NOMO-1 treated with dmso at 0.1 percent for 144 hours (cell line): ENCODE data around the gene CSNK1G1.
"Not testable (repeated sequence)": the region's sequence is repeated elsewhere in the genome, so short reads cannot be mapped to it uniquely, and the experiment has no call there.

ENCODE experiments used
- DNase-seq: peaks from one replicate; lab custom pipeline; 2025; ENCODE audit not compliant: unreplicated experiment; lab: John Stamatoyannopoulos, UW

CSNK1G1 gene

DNA sequence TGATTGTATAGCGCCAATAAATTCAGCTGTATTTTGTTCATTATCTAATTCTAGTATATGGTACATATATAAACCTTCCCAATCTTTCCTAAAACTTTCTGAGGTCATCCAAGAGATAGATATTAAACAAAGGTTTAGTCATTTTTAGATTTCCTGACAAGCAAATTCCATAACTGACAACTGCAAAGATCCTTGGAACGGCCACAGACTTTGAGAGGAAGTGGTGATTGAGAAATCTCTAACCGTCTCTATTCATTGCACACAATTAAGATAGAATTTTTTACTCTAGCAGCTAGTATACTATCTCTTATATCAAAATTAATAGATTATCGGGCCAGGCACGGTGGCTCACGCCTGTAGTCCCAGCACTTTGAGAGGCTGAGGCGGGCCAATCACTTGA, 4.7 kb downstream of the CSNK1G1 start:
- DNase-seq: no peak

GRCh38 chr15:64349375-64349774, 6.6 kb downstream of the CSNK1G1 start:
- no peak for DNase-seq

DNA sequence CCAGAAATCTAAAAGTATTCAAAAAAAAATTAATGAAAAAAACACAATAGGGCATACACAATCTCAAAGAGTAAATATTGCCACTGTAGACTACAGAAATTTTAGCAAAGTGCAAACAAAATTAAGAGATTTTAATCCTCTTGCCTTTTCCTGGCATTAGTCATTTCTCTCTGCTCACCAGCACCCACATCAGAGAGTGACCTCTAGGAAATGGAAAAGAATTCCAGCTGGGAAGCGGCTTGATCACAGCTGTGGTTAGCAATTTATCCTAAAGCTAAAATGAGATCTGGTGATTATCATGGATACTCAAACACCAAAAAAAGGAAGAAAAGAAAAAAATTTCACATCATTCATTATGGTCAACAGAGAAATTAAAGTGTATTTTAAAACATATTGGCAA, 7.5 kb downstream of the CSNK1G1 start:
- DNase-seq: no peak

- not testable (repeated sequence) for DNase-seq
Observed at GRCh38 chr15:64346242-64346641, 9.7 kb downstream of the CSNK1G1 start.

DNA sequence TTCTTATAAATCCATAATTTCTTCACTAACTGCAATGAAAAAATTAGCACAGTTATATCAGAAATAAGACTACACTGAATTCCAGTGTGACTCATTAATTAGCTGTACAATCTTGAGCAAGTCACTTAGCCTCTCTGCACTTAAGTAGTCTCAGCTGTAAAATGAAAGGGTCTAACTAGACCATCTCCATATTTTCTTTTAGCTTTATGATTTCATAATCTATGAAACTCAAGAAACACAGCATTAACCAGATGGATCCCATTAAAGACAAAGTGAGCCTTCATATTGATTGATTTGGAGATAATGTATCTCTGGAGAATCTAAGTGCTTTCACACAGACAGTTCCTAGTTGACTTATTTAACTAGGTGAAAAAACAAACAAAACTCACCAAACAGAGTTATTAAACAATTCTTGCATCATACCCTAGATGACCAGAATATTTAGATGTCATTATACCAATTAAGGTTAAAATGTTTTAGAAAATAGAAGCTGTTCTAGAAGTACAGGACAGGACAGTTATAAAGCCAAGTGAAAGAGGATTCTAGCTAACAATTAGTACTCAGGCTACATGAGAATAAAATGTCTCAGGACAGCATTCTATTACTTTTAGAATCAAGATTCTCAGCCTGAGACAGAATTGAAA, 11.2 kb downstream of the CSNK1G1 start:
- DNase-seq: no peak

DNA sequence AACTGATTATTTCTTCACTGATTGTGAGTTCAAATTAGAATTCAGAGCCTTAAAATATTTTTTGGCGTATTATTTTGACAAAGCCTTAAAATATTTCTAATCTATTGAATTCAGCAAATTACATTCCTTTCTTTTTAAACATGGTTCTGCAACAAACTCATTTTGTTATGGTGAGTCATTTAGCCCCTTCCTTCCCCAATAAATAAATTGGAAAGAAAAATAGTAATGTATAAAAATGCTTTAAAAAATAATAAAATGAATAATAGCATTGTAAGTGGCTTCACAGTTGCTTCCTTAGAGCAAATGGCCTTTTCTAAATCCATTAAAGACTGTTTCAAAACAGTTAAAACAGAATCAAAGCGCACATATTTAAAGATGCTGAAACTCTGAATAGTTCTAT, 12.1 kb downstream of the CSNK1G1 start:
- no peak for DNase-seq

DNA sequence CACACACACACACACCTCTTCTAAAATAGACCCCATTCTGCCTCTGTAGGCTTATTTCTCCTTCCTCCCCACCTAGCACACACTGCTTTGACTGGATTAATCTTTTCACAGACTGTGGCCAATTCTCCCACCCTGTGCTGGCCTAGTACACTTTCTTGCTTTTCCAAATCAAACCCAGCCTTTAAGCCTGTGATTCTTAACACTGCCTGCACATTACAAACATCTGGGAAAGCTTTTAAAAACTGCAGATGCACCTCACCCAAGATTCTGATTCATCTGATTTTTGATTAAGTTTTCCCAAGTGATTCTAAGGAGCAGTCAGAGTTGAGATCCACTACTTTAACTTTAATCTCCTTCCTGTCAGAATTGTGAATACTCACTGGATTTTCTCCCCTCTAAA, 12.8 kb downstream of the CSNK1G1 start:
- DNase-seq: no peak

GRCh38 chr15:64341961-64342360, 14.0 kb downstream of the CSNK1G1 start:
- DNase-seq: no peak

- DNase-seq: no peak
Observed at GRCh38 chr15:64340355-64340754, 15.6 kb downstream of the CSNK1G1 start.

- DNase-seq: no peak
Observed at GRCh38 chr15:64337761-64338160, 18.2 kb downstream of the CSNK1G1 start.

DNA sequence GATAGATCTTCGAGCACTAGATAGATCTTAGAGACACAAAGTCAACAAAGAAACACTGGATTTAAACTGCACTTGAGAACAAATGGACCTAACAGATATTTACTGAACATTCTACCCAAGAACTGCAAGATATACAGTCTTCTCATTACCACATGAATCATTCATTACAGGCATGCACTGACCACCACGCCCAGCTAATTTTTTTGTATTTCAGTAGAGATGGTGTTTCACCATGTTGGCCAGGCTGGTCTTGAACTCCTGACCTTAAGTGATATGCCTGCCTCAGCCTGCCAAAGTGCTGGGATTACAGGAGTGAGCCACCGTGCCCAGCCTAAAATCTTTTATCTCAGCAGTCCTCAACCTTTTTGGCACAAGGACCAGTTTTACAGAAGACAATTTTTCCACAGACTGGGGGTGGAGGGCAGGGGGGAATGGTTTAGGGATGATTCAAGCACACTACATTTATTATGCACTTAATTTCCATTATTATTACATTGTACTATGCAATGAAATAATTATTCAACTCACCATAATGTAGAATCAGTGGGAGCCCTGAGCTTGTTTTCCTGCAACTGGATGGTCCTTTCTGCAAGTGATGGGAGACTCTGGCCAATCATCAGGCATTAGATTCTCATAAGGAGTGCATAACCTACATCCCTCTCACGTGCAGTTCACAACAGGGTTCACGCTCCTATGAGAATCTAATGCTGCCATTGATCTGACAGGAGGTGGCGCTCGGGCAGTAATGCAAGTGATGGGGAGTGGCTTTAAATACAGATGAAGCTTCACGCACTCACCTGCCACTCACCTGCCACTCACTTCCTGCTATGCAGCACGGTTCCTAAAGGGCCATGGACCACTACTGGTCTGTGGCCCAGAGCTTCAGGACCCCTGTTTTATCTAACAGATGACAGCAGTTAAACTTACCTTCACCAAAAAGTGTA, 21.7 kb downstream of the CSNK1G1 start:
- DNase-seq: no peak

- no peak for DNase-seq
Observed at GRCh38 chr15:64333516-64333915, 22.5 kb downstream of the CSNK1G1 start.

DNA sequence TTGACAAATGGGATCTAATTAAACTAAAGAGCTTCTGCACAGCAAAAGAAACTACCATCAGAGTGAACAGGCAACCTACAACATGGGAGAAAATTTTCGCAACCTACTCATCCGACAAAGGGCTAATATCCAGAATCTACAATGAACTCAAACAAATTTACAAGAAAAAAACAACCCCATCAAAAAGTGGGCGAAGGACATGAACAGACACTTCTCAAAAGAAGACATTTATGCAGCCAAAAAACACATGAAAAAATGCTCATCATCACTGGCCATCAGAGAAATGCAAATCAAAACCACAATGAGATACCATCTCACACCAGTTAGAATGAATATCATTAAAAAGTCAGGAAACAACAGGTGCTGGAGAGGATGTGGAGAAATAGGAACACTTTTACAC, 24.3 kb downstream of the CSNK1G1 start:
- DNase-seq: not testable (repeated sequence)

DNA sequence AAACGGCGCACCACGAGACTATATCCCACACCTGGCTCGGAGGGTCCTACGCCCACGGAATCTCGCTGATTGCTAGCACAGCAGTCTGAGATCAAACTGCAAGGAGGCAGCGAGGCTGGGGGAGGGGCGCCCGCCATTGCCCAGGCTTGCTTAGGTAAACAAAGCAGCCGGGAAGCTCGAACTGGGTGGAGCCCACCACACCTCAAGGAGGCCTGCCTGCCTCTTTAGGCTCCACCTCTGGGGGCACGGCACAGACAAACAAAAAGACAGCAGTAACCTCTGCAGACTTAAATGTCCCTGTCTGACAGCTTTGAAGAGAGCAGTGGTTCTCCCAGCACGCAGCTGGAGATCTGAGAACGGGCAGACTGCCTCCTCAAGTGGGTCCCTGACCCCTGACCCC, 29.0 kb downstream of the CSNK1G1 start:
- not testable (repeated sequence) for DNase-seq

- not testable (repeated sequence) for DNase-seq
Observed at GRCh38 chr15:64326458-64326857, 29.5 kb downstream of the CSNK1G1 start.

DNA sequence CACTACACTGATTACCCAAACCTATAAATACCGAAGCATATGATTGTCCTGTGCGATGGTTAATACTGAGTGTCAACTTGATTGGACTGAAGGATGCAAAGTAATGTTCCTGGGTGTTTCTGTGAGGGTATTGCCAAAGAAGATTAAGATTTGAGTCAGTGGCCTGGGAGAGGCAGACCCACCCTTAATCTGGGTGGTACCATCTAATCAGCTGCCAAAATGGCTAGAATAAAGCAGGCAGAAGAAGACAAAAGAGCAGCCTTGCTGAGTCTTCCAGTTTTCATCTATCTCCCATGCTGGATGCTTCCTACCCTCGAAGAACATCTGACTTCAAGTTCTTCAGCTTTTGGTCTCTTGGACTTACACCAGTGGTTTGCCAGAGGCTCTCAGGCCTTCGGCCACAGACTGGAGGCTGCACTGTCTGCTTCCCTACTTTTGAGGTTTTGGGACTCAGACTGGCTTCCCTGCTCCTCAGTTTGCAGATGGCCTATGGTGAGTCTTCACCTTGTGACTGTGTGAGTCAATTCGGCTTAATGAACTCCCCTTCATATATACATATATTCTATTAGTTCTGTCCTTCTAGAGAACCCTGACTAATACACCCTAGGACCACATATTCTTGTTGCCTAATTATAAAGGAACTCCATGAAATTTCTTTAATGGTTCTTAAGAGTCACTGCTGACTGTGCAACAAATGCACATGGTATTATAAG, 31.7 kb downstream of the CSNK1G1 start:
- no peak for DNase-seq

GRCh38 chr15:64315216-64315615, 40.8 kb downstream of the CSNK1G1 start:
- no peak for DNase-seq

- no peak for DNase-seq
Observed at GRCh38 chr15:64314456-64314855, 41.5 kb downstream of the CSNK1G1 start.

DNA sequence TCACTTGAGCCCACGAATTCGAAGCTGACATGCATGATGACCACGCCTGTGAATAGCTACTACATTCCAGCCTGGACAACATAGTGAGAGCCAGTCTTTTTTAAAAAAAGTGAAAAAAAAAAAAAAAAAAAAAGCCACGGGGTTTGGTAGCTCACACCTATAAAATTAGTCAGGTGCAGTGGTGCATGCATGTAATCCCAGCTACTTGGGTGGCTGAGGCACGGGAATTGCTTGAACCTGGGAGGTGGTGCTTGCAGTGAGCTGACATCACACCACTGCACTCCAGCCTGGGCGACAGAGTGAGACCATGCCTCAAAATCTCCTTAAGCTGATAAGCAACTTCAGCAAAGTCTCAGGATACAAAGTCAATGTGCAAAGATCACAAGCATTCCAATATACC, 44.4 kb downstream of the CSNK1G1 start:
- no peak for DNase-seq

DNA sequence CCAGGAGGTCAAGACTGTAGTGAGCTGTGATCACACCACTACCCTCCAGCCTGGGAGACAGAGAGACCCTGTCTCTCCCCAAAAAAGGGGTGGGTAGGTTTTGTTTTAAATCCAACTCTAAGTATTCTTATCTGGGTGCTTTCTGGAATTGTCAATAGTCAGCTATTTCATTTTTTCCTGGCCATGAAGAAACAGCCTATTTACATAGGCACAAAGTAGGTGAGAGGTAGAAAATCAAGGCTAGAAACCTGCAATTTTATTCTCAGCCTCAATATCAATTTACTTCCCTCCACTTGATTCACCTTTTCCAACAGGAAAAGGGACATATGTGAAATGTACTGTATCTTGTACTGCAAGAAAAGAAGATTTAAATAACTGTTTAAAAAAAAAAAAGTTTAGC, 45.9 kb downstream of the CSNK1G1 start:
- DNase-seq: no peak

- no peak for DNase-seq
Observed at GRCh38 chr15:64305261-64305660, 50.7 kb downstream of the CSNK1G1 start.

GRCh38 chr15:64289550-64289949, 66.4 kb downstream of the CSNK1G1 start:
- DNase-seq: no peak
